PC-9 (cell line): Measurements from ENCODE around the gene ITGB6. TPM values are rescaled to one million over a fixed set of nuclear protein-coding genes. Genes with fewer than 3 reads are reported as not detected.

Experiments used
- BruUV-seq: library from RNA; stranded (reverse); fragments of 400-500 nt; replicated peaks from 2 replicates; lab custom pipeline; 2021; lab: Mats Ljungman, UMichigan
- CTCF ChIA-PET: fragments of 300-600 bp; sonication (Branson Sonifier 250); formaldehyde crosslinking; loops from one replicate; lab custom pipeline; 2022; ENCODE audit warnings: antibody characterized with exemption; lab: Charles Lee
- POLR2A ChIA-PET: fragments of 300-600 bp; sonication (Branson Sonifier 250); formaldehyde crosslinking; loops from one replicate; lab custom pipeline; 2022; ENCODE audit warnings: antibody characterized with exemption; ENCODE audit not compliant: unreplicated experiment; lab: Charles Lee
- DNase-seq, 2 experiments: peaks; one replicate each; pipeline versions ENCODE4 v3.0.0 to v3.0.0-alpha.2; 2015 to 2022; ENCODE audit warnings: mixed read lengths in 1 of 2
- H2AFZ ChIP-seq: fragments of 200-600 bp; sonication (generic); 2 replicates; pipeline ENCODE4 v1.8.1; 2017; ENCODE audit warnings: antibody characterized with exemption
- H3F3A ChIP-seq: fragments of 200-600 bp; sonication (generic); 2 replicates; pipeline ENCODE4 v1.8.1; 2017; ENCODE audit warnings: antibody characterized with exemption, mild to moderate bottlenecking, low read depth; ENCODE audit not compliant: insufficient read depth
- H3K27ac ChIP-seq: fragments of 200-600 bp; sonication (generic); 2 replicates; pipeline ENCODE4 v1.6.1; 2016; ENCODE audit warnings: mixed run types
- H3K27me3 ChIP-seq: fragments of 200-600 bp; sonication (generic); 2 replicates; pipeline ENCODE4 v1.6.1; 2016; ENCODE audit warnings: low read depth, mixed run types; ENCODE audit not compliant: insufficient read depth
- H3K36me3 ChIP-seq: fragments of 200-600 bp; sonication (generic); 2 replicates; pipeline ENCODE4 v1.6.1; 2016; ENCODE audit warnings: low read depth, mixed run types
- H3K4me1 ChIP-seq: fragments of 200-600 bp; sonication (generic); replicated peaks from 2 replicates; pipeline ENCODE4 v1.6.1; 2016; ENCODE audit warnings: mixed run types; ENCODE audit not compliant: insufficient read depth
- H3K4me2 ChIP-seq: fragments of 200-600 bp; sonication (generic); 2 replicates; pipeline ENCODE4 v1.6.1; 2017; ENCODE audit warnings: mixed run types
- H3K4me3 ChIP-seq: fragments of 200-600 bp; sonication (generic); 2 replicates; pipeline ENCODE4 v1.6.1; 2016; ENCODE audit warnings: mixed run types
- H3K79me2 ChIP-seq: fragments of 200-600 bp; sonication (generic); 2 replicates; pipeline ENCODE4 v1.6.1; 2017; ENCODE audit warnings: low read depth, mixed run types
- H3K9me2 ChIP-seq: fragments of 200-600 bp; sonication (generic); 2 replicates; pipeline ENCODE4 v1.8.1; 2017; ENCODE audit warnings: mild to moderate bottlenecking; ENCODE audit not compliant: insufficient read depth
- H3K9me3 ChIP-seq: fragments of 200-600 bp; sonication (generic); 2 replicates; pipeline ENCODE4 v1.8.1; 2016; ENCODE audit warnings: low read depth; ENCODE audit not compliant: insufficient read depth
- H4K20me1 ChIP-seq: fragments of 200-600 bp; sonication (generic); 2 replicates; pipeline ENCODE4 v1.8.1; 2017; ENCODE audit not compliant: insufficient read depth
- EZH2 ChIP-seq: fragments of 200-600 bp; sonication (generic); IDR thresholded peaks from 2 replicates; pipeline ENCODE4 v1.8.0; 2017; ENCODE audit warnings: antibody characterized with exemption, low read depth
- intact Hi-C: fragments of 100-400 bp; cut with micrococcal nuclease; formaldehyde crosslinking; loops from one replicate; pipeline ENCODE4 v1.10.0; 2022; ENCODE audit not compliant: unreplicated experiment
- total RNA-seq: library from RNA; stranded (reverse); gene quantifications from 2 replicates; pipeline ENCODE4 v1.2.3, GENCODE V29; 2021
- TF ChIP-seq, protein P1 (sequence below): fragments of 200-600 bp; sonication (generic); conservative IDR thresholded peaks from 2 replicates; pipeline ENCODE4 v1.6.1; 2017; ENCODE audit warnings: mixed run types, antibody characterized with exemption, mild to moderate bottlenecking, moderate library complexity

ITGB6 gene
- total RNA-seq, 1 experiment from 2014 or later: 24.3 TPM

DNA sequence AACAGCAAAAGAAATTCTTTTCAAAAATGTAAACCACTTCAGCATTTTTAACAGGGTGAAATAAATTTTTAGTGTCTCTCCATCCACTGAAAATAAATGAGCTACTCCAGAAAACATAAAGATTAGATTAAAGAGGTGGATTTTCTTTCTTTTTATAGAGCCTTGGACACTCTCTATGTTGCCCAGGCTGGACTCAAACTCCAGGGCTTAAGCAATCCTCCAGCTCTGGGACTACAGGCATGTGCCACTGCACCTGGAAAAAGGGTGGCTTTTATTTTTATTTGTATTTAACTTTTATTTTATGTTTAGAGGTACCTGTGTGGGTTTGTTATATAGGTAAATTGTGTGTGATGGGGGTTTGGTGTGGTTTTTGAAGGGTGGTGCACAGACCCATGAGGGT lies 19.9 kb downstream of the ITGB6 start:
- Histone ChIP-seq H3K4me2 (no peak overlapping the region), H3K27ac (no peak overlapping the region), H3F3A (no peaks in the 10 kb centered on the region), H4K20me1 (no peaks in the 10 kb centered on the region), H2AFZ (no peak overlapping the region), H3K4me3 (no peak overlapping the region), H3K79me2 (peaks cover 19% of the 10 kb centered on the region), H3K27me3 (no peaks in the 10 kb centered on the region), H3K4me1 (no peaks in the 10 kb centered on the region), H3K36me3 (peaks cover 4% of the 10 kb centered on the region; the same call in 1 of the 2 replicates), H3K9me3 (no peaks in the 10 kb centered on the region), H3K9me2 (no peaks in the 10 kb centered on the region)
- CTCF ChIA-PET: interaction anchor here (0.6 kb wide), 1 partner anchor 518 kb away, joined by 3 read pairs; no protein-coding TSS in a partner anchor
- BruUV-seq: no TSS peak
- intact Hi-C loops: no loop called here
- TF ChIP-seq EZH2: no peak
- TF ChIP-seq, protein P1, sequence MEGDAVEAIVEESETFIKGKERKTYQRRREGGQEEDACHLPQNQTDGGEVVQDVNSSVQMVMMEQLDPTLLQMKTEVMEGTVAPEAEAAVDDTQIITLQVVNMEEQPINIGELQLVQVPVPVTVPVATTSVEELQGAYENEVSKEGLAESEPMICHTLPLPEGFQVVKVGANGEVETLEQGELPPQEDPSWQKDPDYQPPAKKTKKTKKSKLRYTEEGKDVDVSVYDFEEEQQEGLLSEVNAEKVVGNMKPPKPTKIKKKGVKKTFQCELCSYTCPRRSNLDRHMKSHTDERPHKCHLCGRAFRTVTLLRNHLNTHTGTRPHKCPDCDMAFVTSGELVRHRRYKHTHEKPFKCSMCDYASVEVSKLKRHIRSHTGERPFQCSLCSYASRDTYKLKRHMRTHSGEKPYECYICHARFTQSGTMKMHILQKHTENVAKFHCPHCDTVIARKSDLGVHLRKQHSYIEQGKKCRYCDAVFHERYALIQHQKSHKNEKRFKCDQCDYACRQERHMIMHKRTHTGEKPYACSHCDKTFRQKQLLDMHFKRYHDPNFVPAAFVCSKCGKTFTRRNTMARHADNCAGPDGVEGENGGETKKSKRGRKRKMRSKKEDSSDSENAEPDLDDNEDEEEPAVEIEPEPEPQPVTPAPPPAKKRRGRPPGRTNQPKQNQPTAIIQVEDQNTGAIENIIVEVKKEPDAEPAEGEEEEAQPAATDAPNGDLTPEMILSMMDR: no peak
- POLR2A ChIA-PET: no interaction called here
- no peak for DNase-seq

DNA sequence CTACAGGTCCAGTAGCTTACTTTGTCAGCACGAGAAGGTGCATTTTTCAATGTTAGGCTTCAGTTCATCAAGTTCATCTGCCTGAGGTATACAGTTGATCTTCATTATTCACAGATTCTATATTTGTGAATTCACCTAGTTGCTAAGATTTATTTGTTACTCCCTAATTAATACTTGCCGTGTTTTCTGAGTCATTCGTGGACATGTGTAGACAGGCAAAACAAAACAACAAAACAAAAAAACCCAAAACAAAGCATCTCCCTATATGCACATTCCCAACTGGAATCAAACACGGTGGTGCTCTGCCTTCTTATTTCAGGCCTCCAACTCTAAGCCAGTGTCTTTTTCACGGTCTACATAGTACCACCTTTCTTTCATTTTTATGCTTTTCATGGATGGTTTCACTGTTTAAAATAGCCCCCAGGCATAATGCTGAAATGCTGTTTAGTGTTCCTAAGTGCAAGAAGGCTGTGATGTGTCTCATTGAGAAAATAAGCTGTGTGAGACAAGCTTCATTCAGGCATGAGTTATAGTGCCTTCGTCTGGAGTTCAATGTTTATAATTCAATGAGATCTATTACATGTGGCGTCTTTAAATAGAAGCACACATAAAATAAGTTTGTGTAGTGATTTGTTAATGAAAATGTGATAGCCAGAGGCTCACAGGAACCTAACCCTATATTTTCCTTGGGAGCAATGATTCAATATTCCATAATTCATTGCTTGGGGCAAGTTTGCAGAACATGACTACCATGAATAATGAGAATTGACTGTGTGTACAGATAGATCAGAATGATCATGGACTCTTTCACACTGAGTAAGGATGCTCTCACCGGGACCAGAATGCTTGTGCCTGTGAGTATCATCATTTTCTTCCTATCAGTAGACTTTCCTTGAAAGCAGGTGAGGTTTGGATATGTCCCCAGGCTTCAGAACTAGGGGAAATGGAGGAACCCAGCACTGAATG lies 24.6 kb downstream of the ITGB6 start:
- H3K79me2 ChIP-seq: no peaks in the 10 kb centered on the region
- H3K9me2 ChIP-seq: no peaks in the 10 kb centered on the region
- peaks cover 18% of the 10 kb centered on the region for H3K36me3 ChIP-seq
- no peaks in the 10 kb centered on the region for H3K9me3 ChIP-seq
- no peak overlapping the region for H3K27ac ChIP-seq
- ChIA-PET CTCF (no interaction called here), POLR2A (no interaction called here)
- no TSS peak for BruUV-seq
- H3F3A ChIP-seq: no peaks in the 10 kb centered on the region
- H3K4me3 ChIP-seq: no peak overlapping the region
- H3K4me2 ChIP-seq: no peak overlapping the region
- no peaks in the 10 kb centered on the region for H3K27me3 ChIP-seq
- intact Hi-C loops: no loop called here
- no peaks in the 10 kb centered on the region for H3K4me1 ChIP-seq
- H4K20me1 ChIP-seq: no peaks in the 10 kb centered on the region
- no peak overlapping the region for H2AFZ ChIP-seq
- DNase-seq: no peak
- TF ChIP-seq EZH2: no peak
- TF ChIP-seq, protein P1: no peak

DNA sequence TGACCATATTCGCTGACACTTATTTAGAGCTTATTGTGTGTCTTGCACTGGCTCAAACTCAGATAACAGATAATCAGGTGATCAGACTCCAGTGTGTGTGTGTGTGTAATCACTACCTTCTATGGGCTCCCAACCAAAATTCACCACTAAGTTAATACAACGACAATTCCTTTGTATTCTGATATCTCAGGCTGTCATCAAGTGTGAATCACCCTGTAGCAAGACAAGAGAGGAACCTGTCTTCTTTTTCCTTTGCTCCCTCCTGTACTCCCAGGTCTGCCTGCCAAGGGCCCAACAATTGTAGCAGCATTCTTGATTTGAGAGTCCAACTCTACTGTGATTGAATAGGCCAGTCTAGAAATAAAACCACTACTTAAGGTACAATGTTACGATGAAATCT lies 25.8 kb downstream of the ITGB6 start:
- Histone ChIP-seq H2AFZ (no peak overlapping the region), H3F3A (no peaks in the 10 kb centered on the region), H3K79me2 (no peaks in the 10 kb centered on the region), H3K4me3 (no peak overlapping the region), H3K27me3 (no peaks in the 10 kb centered on the region), H3K36me3 (peaks cover 22% of the 10 kb centered on the region), H3K9me2 (no peaks in the 10 kb centered on the region), H3K27ac (no peak overlapping the region), H3K9me3 (no peaks in the 10 kb centered on the region), H4K20me1 (no peaks in the 10 kb centered on the region), H3K4me2 (no peak overlapping the region), H3K4me1 (no peaks in the 10 kb centered on the region)
- TF ChIP-seq, protein P1: no peak
- TF ChIP-seq EZH2: no peak
- no peak for DNase-seq
- no TSS peak for BruUV-seq
- CTCF ChIA-PET: no interaction called here
- POLR2A ChIA-PET: no interaction called here
- intact Hi-C loops: no loop called here
